C4-2B (cell line): Measurements from ENCODE around the gene FOXN3.

Experiments
- ZFX ChIP-seq: fragments of 450-650 bp; IDR thresholded peaks from 2 replicates; pipeline ENCODE4 v1.6.1; 2017
- TF ChIP-seq, protein P1 (sequence below): fragments of 450-650 bp; conservative IDR thresholded peaks from 2 replicates; pipeline ENCODE4 v1.5.1; 2017; ENCODE audit warnings: mild to moderate bottlenecking

DNA sequence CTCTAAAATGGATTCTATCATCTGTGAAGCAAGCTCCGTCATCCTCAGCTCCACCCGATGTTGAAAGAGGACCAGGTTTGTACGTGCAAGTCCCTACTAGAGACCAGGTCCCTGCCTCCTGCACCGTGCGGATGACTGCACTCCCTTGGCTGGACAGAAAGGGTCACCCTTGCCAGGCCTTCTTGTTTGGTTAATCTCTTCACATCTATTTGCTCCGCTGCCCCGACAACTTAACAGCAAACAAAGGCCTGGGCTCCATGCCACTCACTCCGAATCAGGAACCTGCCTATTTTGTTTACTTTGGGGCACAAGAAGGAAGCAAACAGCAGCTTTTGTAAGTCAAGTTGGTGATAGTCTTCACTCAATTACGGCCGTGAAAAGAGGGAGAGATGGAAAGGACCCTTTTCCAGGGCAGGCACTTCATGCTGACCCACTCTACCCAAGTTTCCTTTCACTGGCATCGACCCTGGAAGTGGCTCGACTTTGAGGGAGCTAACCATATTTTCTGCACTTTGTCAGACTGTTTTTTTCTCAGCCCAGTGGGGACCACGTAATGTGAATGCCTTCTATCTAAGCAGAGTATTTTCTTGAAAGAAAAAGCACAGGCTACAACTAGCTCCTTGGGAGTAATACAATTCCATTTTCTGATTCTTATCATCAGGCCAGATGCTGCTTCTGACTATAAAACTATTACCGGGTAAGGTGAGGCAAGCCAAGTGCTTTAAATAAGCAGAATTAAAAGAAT is 202.6 kb downstream of the FOXN3 start:
- TF ChIP-seq, protein P1, sequence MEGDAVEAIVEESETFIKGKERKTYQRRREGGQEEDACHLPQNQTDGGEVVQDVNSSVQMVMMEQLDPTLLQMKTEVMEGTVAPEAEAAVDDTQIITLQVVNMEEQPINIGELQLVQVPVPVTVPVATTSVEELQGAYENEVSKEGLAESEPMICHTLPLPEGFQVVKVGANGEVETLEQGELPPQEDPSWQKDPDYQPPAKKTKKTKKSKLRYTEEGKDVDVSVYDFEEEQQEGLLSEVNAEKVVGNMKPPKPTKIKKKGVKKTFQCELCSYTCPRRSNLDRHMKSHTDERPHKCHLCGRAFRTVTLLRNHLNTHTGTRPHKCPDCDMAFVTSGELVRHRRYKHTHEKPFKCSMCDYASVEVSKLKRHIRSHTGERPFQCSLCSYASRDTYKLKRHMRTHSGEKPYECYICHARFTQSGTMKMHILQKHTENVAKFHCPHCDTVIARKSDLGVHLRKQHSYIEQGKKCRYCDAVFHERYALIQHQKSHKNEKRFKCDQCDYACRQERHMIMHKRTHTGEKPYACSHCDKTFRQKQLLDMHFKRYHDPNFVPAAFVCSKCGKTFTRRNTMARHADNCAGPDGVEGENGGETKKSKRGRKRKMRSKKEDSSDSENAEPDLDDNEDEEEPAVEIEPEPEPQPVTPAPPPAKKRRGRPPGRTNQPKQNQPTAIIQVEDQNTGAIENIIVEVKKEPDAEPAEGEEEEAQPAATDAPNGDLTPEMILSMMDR: no peak; the same call in 1 of the 2 replicates
- TF ChIP-seq ZFX: no peak
